Activated CD4-positive, alpha-beta memory T cell treated with anti-CD3 and anti-CD28 coated beads, Interleukin-2, amount 10 ng/mL, durations not matched to agents 7 days and 5 days (primary cell): ENCODE data around the gene TMBIM1. TPM values are rescaled to one million over a fixed set of nuclear protein-coding genes. Genes with fewer than 3 reads are reported as not detected.

Experiments
- CTCF ChIA-PET: fragments of 350-600 bp; sonication (Branson Sonifier 250); formaldehyde crosslinking; loops from one replicate; lab custom pipeline; 2021; ENCODE audit warnings: antibody characterized with exemption, inconsistent platforms; lab: Charles Lee
- POLR2A ChIA-PET: fragments of 350-600 bp; sonication (Branson Sonifier 250); formaldehyde crosslinking; loops from one replicate; lab custom pipeline; 2021; ENCODE audit warnings: antibody characterized with exemption; lab: Charles Lee
- DNase-seq: peaks from one replicate; pipeline ENCODE4 v3.0.0-alpha.2; 2020
- H3K27ac Mint-ChIP-seq: one replicate; pipeline ENCODE4 v1.8.0; 2021; ENCODE audit warnings: mild to moderate bottlenecking, mixed read lengths
- H3K27me3 Mint-ChIP-seq: one replicate; pipeline ENCODE4 v1.8.0; 2021; ENCODE audit warnings: mixed read lengths
- H3K36me3 Mint-ChIP-seq: one replicate; pipeline ENCODE4 v1.8.0; 2021; ENCODE audit warnings: low read depth, mixed read lengths
- H3K4me1 Mint-ChIP-seq: one replicate; pipeline ENCODE4 v1.8.0; 2021; ENCODE audit warnings: mixed read lengths
- H3K4me3 Mint-ChIP-seq: one replicate; pipeline ENCODE4 v1.8.0; 2021; ENCODE audit warnings: mild to moderate bottlenecking, mixed read lengths
- H3K9me3 Mint-ChIP-seq: one replicate; pipeline ENCODE4 v1.8.0; 2021; ENCODE audit warnings: mixed read lengths
- total RNA-seq, 2 experiments: library from RNA; stranded (reverse); gene quantifications; one replicate each; pipeline ENCODE4 v1.2.3, GENCODE V29; 2021

TMBIM1 gene, protein sequence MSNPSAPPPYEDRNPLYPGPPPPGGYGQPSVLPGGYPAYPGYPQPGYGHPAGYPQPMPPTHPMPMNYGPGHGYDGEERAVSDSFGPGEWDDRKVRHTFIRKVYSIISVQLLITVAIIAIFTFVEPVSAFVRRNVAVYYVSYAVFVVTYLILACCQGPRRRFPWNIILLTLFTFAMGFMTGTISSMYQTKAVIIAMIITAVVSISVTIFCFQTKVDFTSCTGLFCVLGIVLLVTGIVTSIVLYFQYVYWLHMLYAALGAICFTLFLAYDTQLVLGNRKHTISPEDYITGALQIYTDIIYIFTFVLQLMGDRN
- 100 to 1,000 TPM; 105 to 107 TPM for total RNA-seq

DNA sequence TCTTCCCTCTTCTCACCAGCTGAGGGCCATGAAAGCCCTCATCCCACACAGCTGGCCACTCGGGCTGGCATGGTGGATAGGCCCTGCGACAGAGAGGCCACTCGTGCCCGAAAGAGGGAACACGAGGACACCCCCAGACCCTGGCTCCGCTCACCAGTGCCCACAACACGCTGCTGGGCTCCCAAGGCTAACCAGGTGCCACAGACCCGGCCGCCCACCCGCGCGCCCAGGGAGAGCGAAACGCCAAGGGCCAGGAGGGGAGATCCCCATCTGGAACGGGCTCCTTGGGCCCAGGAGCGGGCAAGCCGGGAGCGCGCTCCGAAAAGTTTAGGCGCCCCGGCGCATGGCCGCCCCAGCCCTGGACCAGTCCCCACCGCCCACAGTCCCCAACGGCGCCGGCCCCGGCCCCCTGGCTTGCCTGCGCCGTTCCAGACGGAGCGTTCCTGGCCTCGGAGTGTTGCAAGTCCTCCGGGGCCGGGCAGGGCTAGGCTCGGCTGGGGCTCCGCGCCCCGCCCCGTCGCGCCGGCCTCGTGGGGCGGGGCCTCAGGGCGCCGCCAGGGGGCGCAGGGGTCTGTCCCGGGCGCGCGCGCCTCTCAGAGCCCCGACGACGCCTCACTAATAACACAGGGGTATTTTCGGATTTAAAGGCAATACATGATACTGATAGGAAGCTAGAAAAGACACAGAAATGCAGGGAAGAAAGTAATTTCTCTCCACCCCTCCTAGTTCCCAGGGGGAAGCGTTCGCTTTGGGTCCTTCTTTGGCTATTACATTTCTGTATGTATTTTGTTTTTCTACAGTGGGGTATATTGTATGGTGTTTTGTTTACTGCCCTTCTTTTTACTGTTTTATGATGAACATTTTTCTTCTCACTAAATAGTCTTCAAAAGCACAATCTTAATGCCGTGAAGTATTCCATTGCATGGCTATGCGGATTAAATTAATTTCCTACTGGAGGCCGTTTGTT lies at the start of gene TMBIM1:
Gene TMBIM1, minus strand, starts transcription at position 456 of the 967 bp plus-strand sequence. CDS start 10,362 bp downstream, outside the sequence.
- POLR2A ChIA-PET: interaction anchor here (0.6 to 19.0 kb wide), 9 partner anchors 8 to 108 kb away, joined by 3 to 299 read pairs (median 7); partner anchors contain the start of genes AAMP, CATIP, CTDSP1 and PNKD
- peaks cover 22% of the 10 kb centered on the region for H3K36me3 Mint-ChIP-seq
- no peaks in the 10 kb centered on the region for H3K9me3 Mint-ChIP-seq
- peak within 1 kb of the TSS; percentile 82 for H3K4me3 Mint-ChIP-seq
- CTCF ChIA-PET: interaction anchor here (0.5 to 11.2 kb wide), 18 partner anchors 8 to 1073 kb away, joined by 3 to 126 read pairs (median 4); partner anchors contain the start of genes AAMP, CXCR1 and PNKD
- peaks cover 69% of the 10 kb centered on the region for H3K4me1 Mint-ChIP-seq
- H3K27me3 Mint-ChIP-seq: no peaks in the 10 kb centered on the region
- peak; percentile 84 for DNase-seq
- H3K27ac Mint-ChIP-seq: peak within 1 kb of the TSS; percentile 95

DNA sequence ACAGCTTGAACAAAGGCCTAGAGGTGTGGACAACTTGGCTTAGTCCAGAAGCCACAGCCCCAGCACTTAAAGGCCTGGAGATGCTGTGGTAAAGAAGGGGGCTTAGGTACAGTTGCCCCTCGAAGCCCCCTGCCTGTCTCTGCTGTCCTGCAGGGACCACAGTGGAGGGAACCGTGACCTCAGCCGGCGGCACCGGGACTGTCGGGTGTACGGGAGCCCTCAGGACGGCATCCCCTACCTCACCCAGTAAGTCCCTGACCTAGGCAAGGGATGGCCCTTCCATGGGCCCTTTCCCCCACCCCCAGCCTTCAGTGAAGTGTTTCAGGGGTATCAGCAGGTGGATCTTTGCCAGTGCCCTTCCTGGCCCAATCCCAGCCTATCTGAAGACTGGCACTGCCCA lies 49.1 kb upstream of the TMBIM1 start:
- CTCF ChIA-PET: no interaction called here
- Mint-ChIP-seq H3K27me3 (no peaks in the 10 kb centered on the region), H3K4me3 (no peak overlapping the region), H3K36me3 (no peaks in the 10 kb centered on the region), H3K27ac (no peak overlapping the region), H3K9me3 (no peaks in the 10 kb centered on the region), H3K4me1 (no peaks in the 10 kb centered on the region)
- POLR2A ChIA-PET: no interaction called here
- DNase-seq: no peak

DNA sequence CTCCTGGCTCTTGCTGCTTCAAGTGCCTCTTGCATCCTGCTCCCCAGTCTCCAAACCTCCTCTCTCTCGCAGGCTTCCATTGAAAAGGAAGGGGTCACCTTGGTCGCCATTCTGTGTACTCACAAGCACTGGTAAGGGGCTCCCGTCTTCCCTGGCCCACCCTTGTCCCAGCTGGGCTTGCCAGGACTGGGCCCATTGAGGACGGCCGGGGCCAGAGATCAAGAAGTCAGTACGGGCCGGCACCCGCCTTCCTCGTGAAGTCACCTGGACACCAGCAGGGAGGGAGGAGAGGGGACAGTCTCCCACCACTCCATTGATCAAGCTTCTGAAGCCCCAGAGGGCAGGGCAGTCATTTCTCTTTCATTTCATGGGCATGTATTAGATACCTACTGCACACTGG lies 48.4 kb upstream of the TMBIM1 start:
- POLR2A ChIA-PET: no interaction called here
- no peaks in the 10 kb centered on the region for H3K9me3 Mint-ChIP-seq
- CTCF ChIA-PET: no interaction called here
- no peaks in the 10 kb centered on the region for H3K36me3 Mint-ChIP-seq
- no peak overlapping the region for H3K27ac Mint-ChIP-seq
- no peak for DNase-seq
- H3K4me1 Mint-ChIP-seq: no peaks in the 10 kb centered on the region
- H3K27me3 Mint-ChIP-seq: no peaks in the 10 kb centered on the region
- H3K4me3 Mint-ChIP-seq: no peak overlapping the region

DNA sequence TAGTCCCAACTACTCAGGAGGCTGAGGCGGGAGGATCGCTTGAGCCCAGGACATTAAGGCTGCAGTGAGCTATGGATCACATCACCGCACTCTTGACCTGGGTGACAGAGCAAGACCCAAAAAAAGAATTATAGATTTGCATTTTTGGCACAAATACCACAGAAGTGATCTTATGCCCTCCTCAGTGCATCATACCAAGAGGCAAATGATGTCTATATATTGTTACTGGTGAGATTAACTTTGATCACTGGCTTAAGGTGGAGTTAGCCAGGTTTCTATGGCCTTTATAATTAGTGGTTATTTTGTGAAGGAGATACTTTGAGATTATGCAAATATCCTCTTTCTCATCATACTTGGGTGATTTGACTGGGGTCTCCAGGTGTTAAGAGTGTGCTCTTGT lies 42.2 kb upstream of the TMBIM1 start:
- Mint-ChIP-seq H3K27ac (no peak overlapping the region), H3K9me3 (no peaks in the 10 kb centered on the region), H3K36me3 (no peaks in the 10 kb centered on the region), H3K4me3 (no peak overlapping the region), H3K4me1 (peaks cover 8% of the 10 kb centered on the region), H3K27me3 (no peaks in the 10 kb centered on the region)
- ChIA-PET CTCF (interaction anchor here (0.7 kb wide), 1 partner anchor 26 kb away, joined by 3 read pairs; no protein-coding TSS in a partner anchor), POLR2A (no interaction called here)
- no peak for DNase-seq

DNA sequence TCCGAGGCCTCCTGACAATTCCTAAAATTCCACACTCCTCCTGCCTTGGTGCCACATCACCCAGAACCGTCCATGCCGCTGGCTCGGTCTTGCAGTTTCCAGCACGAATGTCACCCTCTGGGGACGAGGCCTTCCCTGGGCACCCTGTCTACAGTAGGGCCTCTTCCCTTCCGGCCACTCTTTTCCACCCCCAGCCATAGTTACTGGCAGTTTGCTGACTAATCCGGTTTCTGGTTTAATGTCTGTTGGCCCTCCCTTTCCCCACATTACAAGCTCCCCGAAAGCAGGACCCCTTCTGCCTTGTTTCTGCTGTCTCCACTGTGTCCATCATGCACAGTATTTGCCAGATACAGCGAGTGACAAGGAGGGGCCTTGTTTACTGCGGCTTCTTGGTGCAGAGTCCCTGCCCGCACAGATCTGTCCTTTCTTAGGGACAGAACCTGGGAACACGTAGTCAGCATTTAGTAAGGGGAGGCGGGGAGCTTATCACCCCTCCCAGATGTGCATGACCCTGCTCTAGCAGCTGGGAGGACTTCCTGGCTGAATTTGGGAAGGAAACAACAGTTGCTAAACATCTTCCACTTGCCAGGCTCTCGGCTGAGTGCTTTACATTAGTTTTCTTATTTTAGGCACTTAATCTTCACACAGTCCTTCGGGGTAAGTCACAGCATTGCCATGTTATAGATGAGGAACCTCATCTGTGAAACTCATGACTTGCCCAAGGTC lies 40.8 kb upstream of the TMBIM1 start:
- ChIA-PET CTCF (interaction anchor here (1.3 kb wide), 1 partner anchor 22 kb away, joined by 4 read pairs; no protein-coding TSS in a partner anchor), POLR2A (interaction anchor here (0.8 kb wide), 1 partner anchor 12 kb away, joined by 3 read pairs; no protein-coding TSS in a partner anchor)
- H3K36me3 Mint-ChIP-seq: no peaks in the 10 kb centered on the region
- H3K9me3 Mint-ChIP-seq: no peaks in the 10 kb centered on the region
- no peaks in the 10 kb centered on the region for H3K27me3 Mint-ChIP-seq
- peaks cover 8% of the 10 kb centered on the region for H3K4me1 Mint-ChIP-seq
- DNase-seq: no peak
- H3K27ac Mint-ChIP-seq: no peak overlapping the region
- H3K4me3 Mint-ChIP-seq: no peak overlapping the region

DNA sequence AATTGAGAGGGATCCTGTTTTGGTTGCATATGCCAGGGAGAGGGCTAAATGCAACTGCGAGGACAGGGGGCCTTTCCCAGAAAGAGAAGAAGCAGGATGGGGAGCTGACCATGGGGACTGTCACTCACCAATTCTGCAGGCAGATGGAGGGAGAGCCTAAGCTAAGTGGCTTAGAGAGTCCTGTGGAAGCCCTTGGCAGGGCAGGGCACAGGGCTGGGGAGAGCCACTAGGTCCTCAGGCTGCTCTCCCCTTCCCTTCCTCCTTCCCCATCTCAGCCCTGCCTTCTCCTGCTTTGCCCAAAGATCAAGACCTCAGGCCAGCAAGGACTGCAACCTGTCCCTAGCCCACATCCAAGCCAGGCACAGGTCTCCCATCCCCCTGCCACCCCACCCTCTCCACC lies 40.0 kb upstream of the TMBIM1 start:
- Mint-ChIP-seq H3K4me1 (peaks cover 8% of the 10 kb centered on the region), H3K27ac (no peak overlapping the region), H3K9me3 (no peaks in the 10 kb centered on the region), H3K27me3 (no peaks in the 10 kb centered on the region), H3K4me3 (no peak overlapping the region), H3K36me3 (no peaks in the 10 kb centered on the region)
- ChIA-PET POLR2A (interaction anchor here (0.8 kb wide), 1 partner anchor 13 kb away, joined by 3 read pairs; no protein-coding TSS in a partner anchor), CTCF (interaction anchor here (1.3 kb wide), 2 partner anchors 23 to 24 kb away, joined by 3 to 4 read pairs; partner anchors contain the start of gene CATIP)
- DNase-seq: no peak

DNA sequence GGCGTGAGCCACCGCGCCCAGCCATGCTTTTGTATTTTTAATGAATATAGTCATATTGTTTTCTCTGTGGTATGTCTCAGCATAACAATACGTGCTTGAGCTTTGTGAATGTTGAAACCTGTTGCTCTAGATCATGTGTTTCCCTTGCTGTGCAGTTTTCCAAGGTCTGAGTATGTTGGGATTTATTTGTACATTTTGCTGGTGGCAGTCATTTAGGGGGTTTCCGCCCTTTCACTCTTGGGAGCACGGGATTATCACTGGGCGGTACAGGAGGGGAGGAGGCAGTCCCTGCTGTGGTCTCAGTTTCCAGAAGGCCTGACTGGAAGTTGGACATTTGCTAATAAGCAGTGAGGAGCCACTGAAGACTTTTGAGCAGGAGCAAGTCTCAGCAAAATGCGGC lies 39.4 kb upstream of the TMBIM1 start:
- CTCF ChIA-PET: interaction anchor here (1.3 kb wide), 2 partner anchors 24 to 25 kb away, joined by 3 to 4 read pairs; partner anchors contain the start of gene CATIP
- Mint-ChIP-seq H3K4me3 (no peak overlapping the region), H3K36me3 (no peaks in the 10 kb centered on the region), H3K27ac (no peak overlapping the region), H3K27me3 (no peaks in the 10 kb centered on the region), H3K4me1 (peaks cover 8% of the 10 kb centered on the region), H3K9me3 (no peaks in the 10 kb centered on the region)
- POLR2A ChIA-PET: no interaction called here
- no peak for DNase-seq

DNA sequence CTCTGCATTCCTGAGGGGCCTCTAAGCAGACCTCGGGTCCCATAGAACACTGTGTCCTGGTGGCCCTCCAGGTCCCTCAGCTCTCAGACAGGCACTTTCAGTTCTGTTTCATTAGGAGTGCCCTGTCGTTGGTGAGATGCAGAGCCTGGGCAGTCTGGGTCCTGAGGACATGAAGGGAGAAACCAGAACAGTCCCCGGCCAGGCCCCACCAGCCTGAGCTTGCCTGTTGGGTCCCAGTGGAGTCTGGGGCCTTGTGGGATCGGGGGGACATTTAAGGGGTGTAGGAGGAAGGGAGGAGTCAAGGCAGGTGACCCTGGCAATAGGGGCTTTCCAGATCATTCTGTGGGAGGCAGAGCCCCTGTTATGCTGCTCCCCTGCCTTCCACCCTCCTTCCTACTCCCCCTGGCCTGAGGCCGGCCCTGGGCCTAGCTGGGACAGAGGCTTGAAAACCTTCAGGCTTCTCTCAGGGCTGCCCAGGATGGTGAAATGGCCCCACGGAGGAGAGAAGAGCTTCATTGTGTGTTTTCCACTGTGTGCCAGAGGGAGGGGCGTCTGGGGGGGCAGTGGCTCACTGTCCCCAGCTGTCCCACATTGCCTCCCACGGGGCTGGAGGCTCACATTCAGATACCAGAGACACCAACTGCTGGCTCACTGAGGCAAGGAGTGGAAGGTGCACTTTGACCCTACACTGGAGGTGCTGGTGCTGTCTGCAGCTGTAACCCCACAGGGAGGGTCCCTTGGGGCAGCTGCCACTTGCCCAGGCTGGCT lies 37.7 kb upstream of the TMBIM1 start:
- no peaks in the 10 kb centered on the region for H3K9me3 Mint-ChIP-seq
- H3K27ac Mint-ChIP-seq: no peak overlapping the region
- H3K4me3 Mint-ChIP-seq: no peak overlapping the region
- CTCF ChIA-PET: no interaction called here
- POLR2A ChIA-PET: no interaction called here
- no peaks in the 10 kb centered on the region for H3K36me3 Mint-ChIP-seq
- H3K27me3 Mint-ChIP-seq: peaks cover 7% of the 10 kb centered on the region
- H3K4me1 Mint-ChIP-seq: peaks cover 8% of the 10 kb centered on the region
- no peak for DNase-seq

DNA sequence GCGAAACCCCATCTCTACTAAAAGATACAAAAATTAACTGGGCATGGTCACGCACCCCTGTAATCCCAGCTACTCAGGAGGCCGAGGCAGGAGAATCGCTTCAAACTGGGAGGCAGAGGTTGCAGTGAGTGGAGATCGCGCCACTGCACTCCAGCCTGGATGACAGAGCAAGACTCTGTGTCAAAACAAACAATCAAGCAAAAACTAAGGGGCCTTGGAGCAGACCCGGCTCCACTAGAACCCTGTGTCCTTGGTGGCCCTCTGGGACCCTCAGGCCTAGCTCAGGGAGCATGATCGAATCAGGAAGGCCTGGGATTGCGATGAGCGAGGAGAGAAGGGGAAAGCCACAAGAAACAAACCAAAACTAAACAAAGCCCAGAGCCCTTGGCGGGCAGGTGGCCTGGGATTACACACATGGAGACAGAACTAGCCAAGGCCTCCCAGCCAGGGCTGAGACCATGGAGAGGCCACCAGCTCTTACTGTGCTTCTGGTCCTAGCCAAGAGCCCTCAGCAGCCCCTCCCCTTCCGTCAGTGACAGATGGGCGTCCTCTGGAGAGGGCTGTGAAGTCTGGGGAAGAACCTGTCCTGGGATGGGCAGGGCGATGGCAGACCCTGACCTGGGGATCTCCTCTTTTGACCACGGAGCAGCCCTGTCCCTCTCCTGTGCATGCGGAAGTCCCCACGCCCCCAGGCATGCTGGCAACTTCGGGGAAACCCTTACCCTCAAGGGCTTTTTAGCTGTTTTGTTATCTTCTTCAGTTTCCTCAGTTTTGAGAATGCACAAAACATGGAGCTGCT lies 36.9 kb upstream of the TMBIM1 start:
- H3K27me3 Mint-ChIP-seq: peaks cover 11% of the 10 kb centered on the region
- ChIA-PET CTCF (no interaction called here), POLR2A (no interaction called here)
- no peaks in the 10 kb centered on the region for H3K9me3 Mint-ChIP-seq
- no peak for DNase-seq
- no peak overlapping the region for H3K4me3 Mint-ChIP-seq
- no peaks in the 10 kb centered on the region for H3K36me3 Mint-ChIP-seq
- H3K4me1 Mint-ChIP-seq: peaks cover 8% of the 10 kb centered on the region
- H3K27ac Mint-ChIP-seq: no peak overlapping the region

DNA sequence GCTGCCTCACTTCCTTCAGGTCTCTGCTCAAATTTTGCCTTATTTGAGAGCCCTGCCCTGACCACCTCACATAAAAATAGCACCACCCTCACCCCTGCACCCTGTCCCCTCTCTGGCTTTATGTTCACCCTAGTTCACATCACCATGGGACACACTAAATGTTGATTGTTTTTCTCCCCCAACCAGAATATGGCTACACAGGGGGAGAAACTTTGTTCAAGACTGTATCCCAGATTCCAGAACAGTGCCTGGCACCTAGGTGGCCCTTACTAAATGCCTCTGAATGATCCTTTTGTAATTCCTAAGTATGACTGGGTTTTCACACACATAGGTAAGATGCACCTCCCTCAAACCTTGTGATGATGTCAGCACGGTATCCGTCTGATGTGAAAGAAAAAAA lies 36.0 kb upstream of the TMBIM1 start:
- Mint-ChIP-seq H3K4me1 (peaks cover 15% of the 10 kb centered on the region), H3K36me3 (no peaks in the 10 kb centered on the region), H3K27me3 (peaks cover 20% of the 10 kb centered on the region), H3K4me3 (no peak overlapping the region), H3K27ac (no peak overlapping the region), H3K9me3 (no peaks in the 10 kb centered on the region)
- CTCF ChIA-PET: interaction anchor here (1.0 kb wide), 1 partner anchor 26 kb away, joined by 3 read pairs; no protein-coding TSS in a partner anchor
- DNase-seq: no peak
- POLR2A ChIA-PET: no interaction called here

DNA sequence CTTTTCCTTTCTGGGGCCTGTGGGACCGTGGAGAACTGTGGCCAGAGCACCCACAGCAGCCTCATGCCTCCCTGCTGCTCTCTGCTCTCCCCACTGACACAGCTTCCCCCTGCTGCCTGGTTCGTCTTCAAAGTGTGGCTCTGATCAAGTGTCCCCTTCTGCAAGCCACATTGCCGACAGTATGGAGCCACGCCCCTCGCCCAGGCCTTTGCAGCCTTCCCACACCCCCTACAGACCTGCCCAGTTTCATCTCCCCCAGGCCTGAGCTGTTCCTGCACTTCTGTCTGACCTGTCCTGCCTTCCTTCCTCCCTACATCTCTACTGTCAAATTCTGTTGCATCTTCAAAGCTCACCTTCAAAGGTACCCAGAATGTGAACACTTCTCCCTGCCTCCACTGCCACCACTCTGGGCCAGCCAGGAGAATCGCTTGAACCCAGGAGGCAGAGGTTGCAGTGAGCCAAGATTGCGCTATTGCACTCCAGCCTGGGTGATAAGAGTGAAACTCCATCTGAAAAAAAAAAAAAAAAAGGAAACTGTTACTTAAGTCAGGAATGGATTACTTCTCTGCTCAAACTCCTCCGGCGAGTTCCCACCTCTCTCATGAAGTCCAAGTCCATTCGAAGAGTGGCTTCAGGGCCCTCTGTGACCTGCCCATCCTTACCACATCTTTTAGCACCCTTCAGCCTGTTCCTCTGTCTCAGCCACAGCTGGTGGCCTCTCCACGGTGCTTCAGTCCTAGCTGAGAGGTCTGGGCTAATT lies 35.3 kb upstream of the TMBIM1 start:
- DNase-seq: no peak
- ChIA-PET POLR2A (no interaction called here), CTCF (interaction anchor here (1.0 kb wide), 1 partner anchor 26 kb away, joined by 3 read pairs; no protein-coding TSS in a partner anchor)
- Mint-ChIP-seq H3K4me1 (peaks cover 10% of the 10 kb centered on the region), H3K4me3 (no peak overlapping the region), H3K36me3 (no peaks in the 10 kb centered on the region), H3K27ac (no peak overlapping the region), H3K27me3 (peaks cover 20% of the 10 kb centered on the region), H3K9me3 (no peaks in the 10 kb centered on the region)
